ENCODE results near the gene PEPD.
A peak's percentile ranks its signal among the peaks of the same experiment; 100 is the strongest.

The PEPD gene

DNA sequence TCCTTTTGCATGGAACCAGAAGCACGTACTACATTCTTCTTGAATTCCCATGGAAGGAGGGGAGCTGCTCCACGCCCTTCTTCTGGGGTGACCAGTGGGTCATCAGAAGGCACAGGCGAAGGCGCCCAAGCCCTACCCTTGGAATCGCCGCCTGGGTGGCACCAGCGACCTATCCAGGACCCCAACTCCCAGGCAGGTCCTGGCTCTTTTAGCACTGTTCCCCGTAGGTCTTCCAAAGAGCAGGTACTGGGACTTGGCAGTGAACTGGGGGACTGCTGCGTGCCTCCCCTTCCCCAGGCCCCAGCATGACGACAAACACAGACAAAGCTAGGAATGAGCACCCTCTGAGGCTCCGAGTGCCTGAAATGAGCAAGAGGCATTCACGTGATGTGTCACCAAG lies 103.1 kb downstream of the PEPD start:
- DNase-seq = no peak

- no peak for DNase-seq
Observed at GRCh38 chr19:33417751-33418150, 103.8 kb downstream of the PEPD start.

- peak; percentile 83 for DNase-seq
Observed at GRCh38 chr19:33416307-33417215, 105.0 kb downstream of the PEPD start.

- no peak for DNase-seq
Observed at GRCh38 chr19:33414667-33415605, 106.7 kb downstream of the PEPD start.

GRCh38 chr19:33413868-33414666 lies 107.5 kb downstream of the PEPD start:
- DNase-seq = no peak

DNA sequence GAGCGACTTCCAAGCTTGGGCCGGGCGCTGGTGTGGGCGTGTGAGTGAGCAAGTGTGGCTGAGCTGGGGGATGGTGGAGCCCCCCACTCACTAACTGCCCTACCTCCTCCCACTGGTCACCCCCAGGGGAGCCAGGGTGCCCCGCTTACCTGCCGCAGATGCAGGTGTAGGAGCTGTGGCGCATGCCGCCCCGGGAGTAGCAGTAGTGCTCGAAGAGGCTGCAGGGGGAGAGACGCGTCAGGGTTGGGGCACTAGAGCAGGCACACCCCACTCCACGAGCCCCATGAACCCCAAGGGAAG lies 108.2 kb downstream of the PEPD start:
- no peak for DNase-seq

GRCh38 chr19:33412601-33413425 lies 108.8 kb downstream of the PEPD start:
- DNase-seq = no peak

DNA sequence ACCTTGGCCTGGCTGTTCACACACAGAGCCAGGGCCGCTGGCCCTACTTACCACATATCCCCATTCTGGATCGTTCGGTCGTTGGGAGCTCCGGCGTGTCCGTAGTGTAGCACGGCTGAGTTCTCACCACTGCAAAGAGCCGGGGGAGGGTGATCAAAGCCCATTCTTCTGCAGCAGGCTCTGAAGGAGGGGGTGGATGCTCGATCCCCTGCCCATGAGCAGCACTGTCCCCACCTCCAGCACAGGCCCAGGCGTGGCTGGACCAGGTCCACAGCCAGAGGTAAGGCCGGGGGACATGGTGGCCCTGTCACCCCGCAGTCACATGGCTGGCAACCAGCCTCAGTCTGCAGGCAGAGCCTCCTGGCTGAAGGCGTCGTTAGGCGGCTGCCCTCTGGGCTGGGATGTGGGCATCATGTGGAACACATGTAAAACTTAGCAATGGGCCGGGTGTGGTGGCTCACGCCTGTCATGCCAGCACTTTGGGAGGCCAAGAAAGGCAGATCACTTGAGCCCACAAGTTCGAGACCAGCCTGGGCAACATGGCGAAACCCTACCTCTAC lies 109.9 kb downstream of the PEPD start:
- no peak for DNase-seq

GRCh38 chr19:33410915-33411401 lies 110.6 kb downstream of the PEPD start:
- DNase-seq = no peak

- DNase-seq = no peak
Observed at GRCh38 chr19:33409906-33410685, 111.5 kb downstream of the PEPD start.

DNA sequence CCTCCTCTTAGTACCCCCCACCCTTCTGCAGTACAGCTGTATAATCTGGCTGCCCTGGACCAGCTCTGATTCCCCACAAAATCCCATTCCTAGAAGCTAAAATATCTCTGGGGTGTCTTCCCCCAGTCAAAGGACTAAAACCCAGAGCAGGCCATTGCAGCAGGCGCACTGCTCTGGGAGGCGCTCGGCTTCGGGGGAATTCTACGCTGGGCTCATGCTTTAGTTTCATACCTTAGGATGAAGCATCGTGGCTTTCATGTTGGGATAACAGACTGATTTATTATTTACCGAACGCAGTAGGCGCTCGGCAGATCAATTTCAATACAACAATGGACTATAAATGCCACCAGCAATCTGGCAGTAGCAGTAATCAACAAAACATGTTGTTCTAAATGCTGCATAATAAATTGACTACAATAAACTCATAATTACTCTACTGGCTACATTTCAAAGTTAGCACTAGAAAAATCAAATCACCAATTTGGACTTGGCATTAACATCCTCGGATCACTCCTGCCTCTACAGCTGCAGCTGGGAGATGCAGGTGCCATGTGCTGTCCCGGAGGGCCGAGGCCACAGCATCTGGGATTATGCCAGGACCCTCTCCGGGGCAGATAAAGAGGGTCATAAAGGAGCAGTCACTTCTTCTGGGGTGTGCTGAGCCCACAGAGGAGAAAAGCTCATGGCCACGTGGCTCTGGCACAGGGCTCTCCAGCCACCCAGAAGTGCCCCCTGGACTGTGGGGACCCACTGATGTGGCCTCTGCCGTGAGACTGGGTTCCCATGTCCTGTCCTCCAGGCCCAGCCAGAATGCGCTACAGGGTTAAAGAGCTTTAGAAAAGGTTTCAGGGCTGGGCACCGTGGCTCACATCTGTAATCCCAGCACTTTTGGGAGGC lies 112.8 kb downstream of the PEPD start:
- DNase-seq = peak; percentile 74

- no peak for DNase-seq
Observed at GRCh38 chr19:33408116-33408515, 113.5 kb downstream of the PEPD start.

DNA sequence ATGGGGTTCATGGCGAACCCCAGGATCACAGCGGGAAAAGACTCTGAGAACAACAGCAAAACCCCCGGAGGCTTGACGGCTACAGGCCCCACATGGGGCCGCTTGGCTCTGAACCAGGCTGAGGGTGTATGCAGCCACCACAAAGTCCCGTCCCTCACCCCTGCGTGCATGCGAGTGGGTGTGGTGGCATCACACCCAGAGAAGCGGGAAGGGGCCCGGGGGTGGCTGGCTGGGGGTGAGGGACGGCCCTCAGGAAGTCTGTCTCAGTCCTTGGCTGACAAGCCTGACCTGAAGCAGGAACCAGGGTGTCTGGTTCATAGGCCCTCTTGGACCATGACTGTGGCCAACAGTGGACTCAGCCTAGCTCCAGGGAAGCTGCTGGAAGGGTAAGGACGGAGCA lies 113.9 kb downstream of the PEPD start:
- DNase-seq = no peak

GRCh38 chr19:33407140-33407551 lies 114.4 kb downstream of the PEPD start:
- no peak for DNase-seq

GRCh38 chr19:33406521-33407139 lies 115.0 kb downstream of the PEPD start:
- peak; percentile 23 for DNase-seq

DNA sequence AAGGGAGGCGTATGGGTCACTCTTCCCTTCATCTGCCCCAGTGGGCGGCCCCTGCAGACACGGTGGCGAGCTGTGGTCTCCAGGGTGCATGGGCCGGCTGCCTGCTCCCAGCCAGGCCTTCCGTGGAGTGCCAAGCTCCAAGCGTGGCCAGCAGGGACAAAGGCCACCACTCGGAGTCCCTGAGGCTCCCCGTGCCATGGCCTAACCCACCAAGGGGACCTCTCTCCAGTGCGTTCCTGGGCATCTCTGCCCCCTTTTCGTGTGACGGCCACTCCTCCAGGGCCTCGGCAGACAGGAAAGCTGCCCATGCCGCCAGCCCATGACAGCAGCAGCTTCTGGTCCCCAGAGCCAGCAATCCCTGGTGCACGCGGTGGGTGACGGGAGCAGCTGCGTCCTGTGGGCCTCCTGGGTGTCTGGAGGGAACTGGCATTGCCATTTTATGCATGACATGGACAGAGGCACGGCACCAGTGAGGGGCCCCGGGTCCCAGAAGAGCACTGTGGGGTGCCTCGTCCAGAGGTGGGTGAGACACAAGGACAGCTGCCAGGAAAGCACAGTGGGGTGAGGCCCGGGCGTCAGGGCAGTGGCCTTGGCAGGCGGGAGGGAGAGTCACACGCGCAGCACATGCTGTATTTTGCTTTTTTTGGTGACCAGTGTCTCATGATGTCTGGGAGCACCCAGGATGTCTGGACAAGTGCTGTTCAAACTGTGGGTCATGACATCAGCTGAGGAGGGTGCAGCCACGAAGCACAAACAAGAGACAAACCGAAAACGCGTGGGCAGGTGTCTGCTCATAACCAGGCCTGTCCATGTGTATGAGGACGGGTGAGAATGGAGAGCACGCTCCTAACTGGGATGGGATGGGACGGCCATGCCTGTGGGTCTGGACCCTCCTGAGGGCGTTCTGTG lies 115.8 kb downstream of the PEPD start:
- no peak for DNase-seq

- DNase-seq = no peak
Observed at GRCh38 chr19:33405254-33405552, 116.4 kb downstream of the PEPD start.

DNA sequence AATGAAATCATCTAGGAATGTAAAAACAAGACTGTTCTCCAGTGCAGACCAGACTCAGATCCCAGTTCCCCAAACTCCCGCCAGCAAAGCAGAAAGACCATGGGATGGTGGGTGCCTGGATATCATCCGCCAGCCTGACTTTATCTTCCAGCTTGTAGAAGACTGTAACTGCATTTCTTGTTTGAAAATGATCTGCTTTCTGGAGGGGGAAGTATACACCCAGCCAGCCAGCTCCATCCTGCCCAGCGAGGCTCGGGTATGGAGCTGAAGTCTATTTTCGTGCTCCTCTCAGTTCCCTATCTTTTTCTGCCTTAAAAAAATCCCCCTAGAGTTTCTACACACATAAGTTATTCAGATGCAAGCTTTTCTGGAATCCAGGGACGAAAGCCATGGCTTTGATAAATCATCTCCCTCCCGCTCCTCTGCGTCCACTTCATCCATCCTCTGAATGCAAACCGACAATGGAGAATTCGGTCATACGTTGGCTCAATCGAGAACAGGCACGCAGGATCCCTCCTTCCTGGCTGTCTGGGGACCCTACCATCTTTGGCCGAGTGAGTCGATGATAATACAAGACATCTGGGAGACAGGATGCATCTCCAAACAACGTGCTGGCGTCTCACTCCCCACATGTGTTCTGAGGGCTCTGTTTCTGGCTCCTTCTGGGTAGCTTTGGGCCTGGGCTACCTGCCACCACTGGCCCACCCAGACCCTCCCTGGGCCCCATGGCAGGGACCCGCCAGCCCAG lies 116.9 kb downstream of the PEPD start:
- no peak for DNase-seq

Measured in NCI-H1105 treated with DMSO at 0.1 percent for 48 hours (cell line).